SK-N-SH (cell line): ENCODE data around the gene XAGE1A.
"Not testable (repeated sequence)": the region's sequence is repeated elsewhere in the genome, so short reads cannot be mapped to it uniquely, and the experiment has no call there.

ENCODE experiments used
- GABPA ChIP-seq: IDR thresholded peaks from 2 replicates; pipeline ENCODE4 v1.4.0; 2012; ENCODE audit warnings: low read depth, mild to moderate bottlenecking
- POLR2AphosphoS5 ChIP-seq: IDR thresholded peaks from 2 replicates; pipeline ENCODE4 v1.6.1; 2012; ENCODE audit warnings: low read depth, low read length
- RCOR1 ChIP-seq: fragments of 150-350 bp; IDR thresholded peaks from 2 replicates; pipeline ENCODE4 v1.6.1; 2017; ENCODE audit warnings: antibody characterized with exemption, low read length
- TF ChIP-seq, protein P1 (sequence below): fragments of 200-600 bp; sonication (generic); IDR thresholded peaks from 2 replicates; pipeline ENCODE4 v1.6.1; 2017; ENCODE audit warnings: antibody characterized with exemption, mild to moderate bottlenecking, moderate library complexity

- not testable (repeated sequence) for TF ChIP-seq RCOR1, GABPA, POLR2AphosphoS5
- TF ChIP-seq, protein P1, sequence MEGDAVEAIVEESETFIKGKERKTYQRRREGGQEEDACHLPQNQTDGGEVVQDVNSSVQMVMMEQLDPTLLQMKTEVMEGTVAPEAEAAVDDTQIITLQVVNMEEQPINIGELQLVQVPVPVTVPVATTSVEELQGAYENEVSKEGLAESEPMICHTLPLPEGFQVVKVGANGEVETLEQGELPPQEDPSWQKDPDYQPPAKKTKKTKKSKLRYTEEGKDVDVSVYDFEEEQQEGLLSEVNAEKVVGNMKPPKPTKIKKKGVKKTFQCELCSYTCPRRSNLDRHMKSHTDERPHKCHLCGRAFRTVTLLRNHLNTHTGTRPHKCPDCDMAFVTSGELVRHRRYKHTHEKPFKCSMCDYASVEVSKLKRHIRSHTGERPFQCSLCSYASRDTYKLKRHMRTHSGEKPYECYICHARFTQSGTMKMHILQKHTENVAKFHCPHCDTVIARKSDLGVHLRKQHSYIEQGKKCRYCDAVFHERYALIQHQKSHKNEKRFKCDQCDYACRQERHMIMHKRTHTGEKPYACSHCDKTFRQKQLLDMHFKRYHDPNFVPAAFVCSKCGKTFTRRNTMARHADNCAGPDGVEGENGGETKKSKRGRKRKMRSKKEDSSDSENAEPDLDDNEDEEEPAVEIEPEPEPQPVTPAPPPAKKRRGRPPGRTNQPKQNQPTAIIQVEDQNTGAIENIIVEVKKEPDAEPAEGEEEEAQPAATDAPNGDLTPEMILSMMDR: not testable (repeated sequence)
Observed at GRCh38 chrX:52471301-52471700, 24.3 kb upstream of the XAGE1A start.
